GM04503 (cell line): ENCODE results near the gene RNASEH2C.
"Not testable (repeated sequence)": the region's sequence is repeated elsewhere in the genome, so short reads cannot be mapped to it uniquely, and the experiment has no call there.

Experiments
- DNase-seq: peaks from one replicate; pipeline ENCODE4 v3.0.0-alpha.2; 2012; ENCODE audit warnings: low read depth

RNASEH2C gene

DNA sequence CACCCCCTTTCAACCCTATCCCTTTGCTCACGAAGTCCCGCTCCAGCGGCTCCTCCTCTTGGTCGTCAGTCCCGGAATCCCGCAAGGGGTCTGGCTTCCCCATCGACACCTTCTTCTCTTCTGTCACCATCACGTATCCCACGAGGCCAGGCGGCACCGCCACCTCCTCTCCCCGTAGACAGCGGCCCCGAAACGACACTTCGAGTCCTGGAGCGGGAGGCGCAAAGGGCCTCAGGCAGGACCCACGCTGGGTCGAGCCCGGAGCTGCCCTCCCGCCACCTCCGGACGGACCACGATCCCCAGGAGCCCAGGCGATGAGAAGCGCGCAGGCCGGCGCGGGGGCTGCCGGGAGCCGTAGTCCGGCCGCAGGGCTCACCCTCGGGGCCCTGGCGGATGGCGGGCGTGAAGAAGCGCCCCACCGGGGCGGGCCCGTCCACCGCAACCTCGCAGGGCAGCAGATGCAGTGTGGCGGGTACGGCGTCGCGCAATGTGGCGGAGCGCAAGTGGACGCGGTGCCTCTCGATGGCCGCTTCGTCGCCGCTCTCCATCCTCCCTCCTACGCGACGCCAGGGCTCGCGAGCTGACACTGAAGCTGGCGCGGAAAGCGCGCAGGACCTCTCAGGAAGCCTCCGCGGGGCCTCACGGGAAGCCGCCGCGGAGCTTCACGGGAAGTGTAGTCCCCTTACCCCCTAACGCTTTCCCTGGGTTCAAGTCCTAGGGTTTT lies at the start of gene RNASEH2C:
Gene RNASEH2C, minus strand, starts transcription at position 588 of the 724 bp plus-strand sequence. Its CDS starts 40 bp downstream, at position 548.
- DNase-seq, result peak; percentile 45

DNA sequence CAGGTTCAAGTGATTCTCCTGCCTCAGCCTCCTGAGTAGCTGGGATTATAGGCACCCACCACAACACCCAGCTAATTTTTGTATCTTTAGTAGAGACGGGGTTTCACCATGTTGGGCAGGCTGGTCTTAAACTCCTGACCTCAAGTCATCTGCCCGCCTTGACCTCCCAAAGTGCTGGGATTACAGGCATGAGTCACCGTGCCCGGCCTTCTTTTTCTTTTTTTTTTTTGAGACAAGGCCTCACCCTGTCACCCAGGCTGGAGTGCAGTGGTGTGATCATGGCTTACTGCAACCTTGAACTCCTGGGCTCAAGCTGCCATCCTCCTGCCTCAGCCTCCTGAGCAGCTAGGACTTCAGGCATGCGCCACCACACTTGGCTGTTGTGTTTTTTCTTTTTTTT lies 47.2 kb upstream of the RNASEH2C start:
- DNase-seq, result not testable (repeated sequence)

DNA sequence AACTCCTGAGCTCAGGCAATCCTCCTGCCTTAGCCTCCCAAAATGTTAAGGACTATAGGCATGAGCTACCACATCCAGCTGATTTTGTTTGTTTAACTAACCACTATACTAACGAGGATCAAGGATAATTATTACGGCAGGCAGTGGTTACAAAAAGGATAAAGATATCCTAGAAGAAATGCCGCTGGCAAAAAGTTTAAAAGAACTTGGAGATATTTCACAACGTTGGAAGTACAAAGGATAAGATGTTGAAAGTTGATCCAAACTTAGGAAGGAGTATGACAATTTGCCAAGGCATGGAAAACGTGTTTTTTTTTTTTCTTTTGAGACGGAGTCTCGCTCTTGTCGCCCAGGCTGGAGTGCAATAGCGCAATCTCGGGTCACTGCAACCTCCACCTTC lies 46.8 kb upstream of the RNASEH2C start:
- DNase-seq, result no peak

DNA sequence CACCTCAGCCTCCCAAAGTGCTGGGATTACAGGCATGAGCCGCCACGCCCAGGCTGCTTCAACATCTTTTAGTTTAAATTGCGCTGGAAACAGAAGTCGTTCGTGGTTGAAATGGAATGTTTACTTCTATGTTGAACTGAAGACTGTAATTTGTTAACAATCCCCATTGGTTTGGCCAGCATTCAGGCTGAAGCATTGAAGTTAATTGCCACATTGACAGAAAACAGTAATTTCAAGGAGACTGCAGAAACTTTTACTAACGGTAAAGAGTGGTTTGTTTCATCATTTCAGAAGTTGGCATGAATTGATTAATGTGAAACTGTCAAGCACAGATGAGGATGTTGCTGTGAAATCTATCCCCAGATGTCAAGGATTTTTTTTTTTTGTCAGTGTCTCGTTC lies 45.9 kb upstream of the RNASEH2C start:
- peak; percentile 70 for DNase-seq

DNA sequence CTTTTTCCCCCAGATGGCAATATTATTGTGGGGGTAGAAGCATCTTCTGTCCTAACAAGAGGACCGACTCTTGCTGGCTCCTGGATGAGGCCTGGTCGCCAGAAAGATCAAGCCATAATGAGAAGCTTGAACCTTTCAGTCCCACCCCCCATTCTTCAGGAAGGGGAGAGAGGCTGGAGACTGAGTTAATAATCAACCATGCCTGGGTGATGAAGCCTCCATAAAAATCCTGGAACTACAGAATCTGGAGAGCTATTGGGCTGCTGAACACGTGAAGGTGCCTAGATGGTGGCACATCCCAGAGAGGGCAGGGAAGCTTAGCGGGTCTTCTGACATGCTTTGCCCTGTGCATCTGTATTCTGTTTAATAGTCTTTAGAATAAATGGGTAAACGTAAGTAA lies 43.8 kb upstream of the RNASEH2C start:
- no peak for DNase-seq

DNA sequence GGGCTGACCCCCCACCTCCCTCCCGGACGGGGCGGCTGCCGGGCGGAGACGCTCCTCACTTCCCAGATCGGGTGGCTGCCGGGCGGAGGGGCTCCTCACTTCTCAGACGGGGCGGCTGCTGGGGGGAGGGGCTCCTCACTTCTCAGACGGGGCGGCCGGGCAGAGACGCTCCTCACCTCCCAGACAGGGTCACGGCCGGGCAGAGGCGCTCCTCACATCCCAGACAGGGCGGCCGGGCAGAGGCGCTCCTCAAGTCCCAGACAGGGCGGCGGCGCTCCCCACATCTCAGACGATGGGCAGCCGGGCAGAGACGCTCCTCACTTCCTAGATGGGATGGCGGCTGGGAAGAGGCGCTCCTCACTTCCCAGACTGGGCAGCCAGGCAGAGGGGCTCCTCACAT lies 42.2 kb upstream of the RNASEH2C start:
- DNase-seq, result not testable (repeated sequence)

DNA sequence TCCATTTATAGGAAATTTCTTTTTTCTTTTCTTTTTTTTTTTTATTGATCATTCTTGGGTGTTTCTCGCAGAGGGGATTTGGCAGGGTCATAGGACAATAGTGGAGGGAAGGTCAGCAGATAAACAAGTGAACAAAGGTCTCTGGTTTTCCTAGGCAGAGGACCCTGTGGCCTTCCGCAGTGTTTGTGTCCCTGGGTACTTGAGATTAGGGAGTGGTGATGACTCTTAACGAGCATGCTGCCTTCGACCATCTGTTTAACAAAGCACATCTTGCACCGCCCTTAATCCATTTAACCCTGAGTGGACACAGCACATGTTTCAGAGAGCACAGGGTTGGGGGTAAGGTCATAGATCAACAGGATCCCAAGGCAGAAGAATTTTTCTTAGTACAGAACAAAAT lies 41.6 kb upstream of the RNASEH2C start:
- DNase-seq, result not testable (repeated sequence)

DNA sequence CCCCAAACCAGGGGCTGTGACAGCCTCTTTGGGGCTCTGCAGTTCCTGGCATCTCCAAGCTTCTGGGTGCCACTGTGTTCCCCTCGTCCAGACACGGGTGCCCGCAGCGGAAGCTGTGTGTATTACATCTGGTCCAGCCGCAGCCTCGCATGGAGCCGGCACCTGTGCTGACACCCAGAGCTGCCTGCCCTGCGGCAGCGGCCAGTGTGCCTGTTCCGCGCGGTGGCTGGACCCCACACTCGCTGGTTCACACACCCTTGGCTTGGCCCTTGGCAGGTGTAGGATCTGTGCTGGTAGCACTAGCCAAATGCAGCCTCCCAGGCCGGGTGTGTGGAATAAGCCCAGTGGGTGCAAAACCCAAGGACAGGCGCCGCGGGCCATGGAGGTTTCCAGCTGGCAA lies 24.5 kb upstream of the RNASEH2C start:
- no peak for DNase-seq

DNA sequence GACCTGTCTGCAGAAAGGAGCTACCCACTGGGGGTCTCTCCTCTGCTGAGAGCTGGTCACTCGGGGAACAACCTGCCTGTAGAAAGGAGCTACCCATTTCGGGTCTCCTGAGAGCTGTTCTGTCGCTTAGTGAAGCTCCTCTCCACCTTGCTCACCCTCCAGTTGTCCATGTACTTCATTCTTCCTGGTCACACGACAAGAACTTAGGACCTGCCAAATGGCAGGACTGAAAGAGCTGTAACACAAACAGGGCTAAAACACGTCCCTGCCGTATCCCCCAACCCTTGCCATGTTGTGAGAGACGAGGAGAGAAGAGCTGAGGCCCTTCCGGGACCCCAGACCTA lies 24.1 kb upstream of the RNASEH2C start:
- DNase-seq, result no peak

DNA sequence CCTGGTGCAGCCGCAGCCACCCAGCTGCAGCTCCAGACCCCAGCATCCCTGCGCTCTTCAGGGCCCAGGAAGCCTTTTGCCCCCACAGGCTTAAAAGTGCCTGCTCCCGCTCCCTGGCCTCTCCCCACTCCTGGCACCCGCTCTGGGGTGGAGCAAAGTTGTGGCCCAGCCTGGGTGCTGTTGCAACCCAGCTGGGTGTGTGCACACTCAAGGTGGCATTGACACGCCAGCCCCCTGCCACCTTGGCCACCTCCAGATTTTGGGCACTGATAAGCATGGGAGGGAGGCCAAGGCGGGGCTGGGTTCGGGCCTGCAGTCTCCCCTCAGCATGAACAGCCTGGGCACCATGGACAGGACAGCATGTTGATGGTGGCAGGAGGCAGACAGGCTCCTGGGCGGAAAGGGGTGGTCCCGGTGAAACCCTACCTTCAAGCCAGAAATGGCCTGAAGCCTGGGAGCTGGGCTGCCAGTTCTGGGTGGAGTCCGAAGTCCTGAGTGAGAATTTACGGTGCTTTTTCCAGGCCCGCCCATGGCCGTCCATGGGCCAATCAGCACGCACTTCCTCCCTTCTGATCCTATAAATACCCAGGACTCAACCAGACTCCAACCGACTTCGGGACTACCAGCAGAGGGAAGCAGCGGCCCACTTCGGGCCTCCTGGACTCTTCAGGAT lies 23.6 kb upstream of the RNASEH2C start:
- DNase-seq, result no peak

DNA sequence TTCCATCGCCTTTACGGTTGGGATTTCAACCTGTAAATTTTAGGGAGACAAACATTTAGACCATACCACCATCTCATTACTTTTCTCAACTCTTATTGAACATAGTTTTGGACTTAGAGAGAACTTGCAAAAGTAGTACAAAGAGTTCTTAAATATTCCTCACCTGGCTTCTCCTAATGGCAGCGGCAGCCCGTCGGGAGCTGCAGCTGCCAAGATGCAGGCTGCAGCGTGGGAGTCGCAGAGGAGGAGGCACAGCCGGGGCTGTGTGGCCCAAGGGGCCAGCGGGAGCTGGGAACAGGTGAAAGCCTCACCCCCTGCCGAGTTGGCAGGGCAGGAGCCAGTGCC lies 23.1 kb upstream of the RNASEH2C start:
- no peak for DNase-seq

DNA sequence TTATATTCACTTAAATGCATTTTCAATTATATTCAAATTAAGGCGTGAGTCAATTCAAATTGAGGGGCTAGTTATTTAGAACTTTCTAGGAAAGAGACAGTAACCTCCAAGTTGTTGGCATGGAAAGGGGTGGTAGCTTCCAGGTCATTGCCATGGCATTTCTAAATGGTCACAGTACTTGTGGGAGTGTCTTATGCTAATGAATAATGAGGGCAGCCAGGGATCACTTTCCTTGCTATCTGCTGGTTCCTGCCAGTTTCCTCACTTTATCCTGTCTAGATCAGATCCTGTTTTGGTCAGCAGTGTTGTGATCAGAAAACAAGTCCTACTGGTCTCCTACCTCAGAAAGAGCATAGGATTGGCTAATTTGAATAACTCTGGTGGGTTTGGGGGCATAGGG lies 21.8 kb upstream of the RNASEH2C start:
- DNase-seq, result no peak

DNA sequence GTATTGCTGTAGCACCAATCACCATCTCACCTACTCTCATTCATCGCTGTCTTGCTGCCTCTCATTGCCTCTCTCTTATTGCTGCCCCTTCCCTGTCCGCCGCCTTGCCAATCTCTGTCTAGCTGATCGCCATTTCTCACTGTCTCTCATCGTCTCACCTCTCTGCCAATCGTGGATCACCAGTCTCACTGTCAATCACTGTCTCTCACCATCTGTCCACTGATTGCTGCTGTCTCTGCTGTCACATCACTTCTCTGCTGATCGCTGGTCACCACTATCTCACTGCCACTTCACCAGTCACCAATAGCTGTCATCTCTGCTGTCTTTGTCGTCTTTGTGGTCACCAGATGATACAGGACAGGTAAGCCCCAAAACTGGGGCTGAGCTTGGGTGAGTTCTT lies 20.6 kb upstream of the RNASEH2C start:
- no peak for DNase-seq

DNA sequence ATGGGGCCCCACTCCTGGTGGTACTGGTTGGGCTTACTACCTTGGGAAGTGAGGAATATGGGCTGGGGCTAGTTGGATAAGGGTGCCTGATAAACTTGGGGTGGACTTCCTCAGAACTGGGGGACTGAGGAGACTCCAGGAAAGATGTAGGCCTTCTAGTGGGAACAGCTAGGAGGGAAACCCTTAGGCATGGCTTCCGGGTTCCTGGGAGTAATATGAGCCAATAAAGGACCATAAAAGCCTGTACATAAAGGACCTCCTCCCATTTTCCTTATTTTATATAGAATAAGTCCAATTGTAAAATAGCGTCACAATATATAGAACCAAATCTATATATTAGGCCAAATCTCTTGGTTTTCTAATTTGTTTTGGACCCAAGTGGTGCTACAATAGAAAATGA lies 18.4 kb upstream of the RNASEH2C start:
- no peak for DNase-seq

DNA sequence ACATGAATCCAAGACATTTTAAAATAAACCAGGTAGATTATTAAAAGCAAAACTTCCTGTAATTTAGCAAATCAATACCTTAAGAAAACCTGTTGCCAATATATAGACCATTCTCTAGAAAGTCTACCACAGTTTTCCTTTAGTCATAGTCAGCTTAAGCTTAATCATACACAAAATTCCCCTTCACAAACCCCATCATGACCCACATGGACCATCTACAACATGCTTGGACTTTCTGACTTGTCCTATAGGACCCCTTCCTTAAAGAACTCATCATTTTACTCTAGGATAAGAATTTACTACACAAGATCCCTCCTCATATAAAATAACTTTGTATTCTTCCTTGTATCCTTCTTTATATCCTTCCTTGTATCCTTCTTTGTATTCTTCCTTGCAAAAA lies 16.2 kb upstream of the RNASEH2C start:
- DNase-seq, result no peak

DNA sequence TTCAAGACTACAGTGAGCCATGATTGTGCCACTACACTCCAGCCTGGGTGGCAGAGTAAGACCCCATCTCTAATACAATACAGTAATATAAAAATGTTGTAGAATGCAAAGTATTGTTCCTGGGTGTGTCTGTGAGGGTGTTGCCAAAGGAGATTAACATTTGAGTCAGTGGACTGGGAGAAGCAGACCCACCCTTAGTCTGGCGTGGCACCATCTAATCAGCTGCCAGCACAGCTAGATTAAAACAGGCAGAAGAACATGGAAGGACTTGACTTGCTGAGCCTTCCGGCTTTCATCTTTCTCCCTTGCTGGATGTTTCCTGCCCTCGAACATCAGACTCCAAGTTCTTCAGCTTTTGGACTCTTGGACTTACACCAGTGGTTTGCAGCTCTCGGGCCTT lies 14.5 kb upstream of the RNASEH2C start:
- not testable (repeated sequence) for DNase-seq

DNA sequence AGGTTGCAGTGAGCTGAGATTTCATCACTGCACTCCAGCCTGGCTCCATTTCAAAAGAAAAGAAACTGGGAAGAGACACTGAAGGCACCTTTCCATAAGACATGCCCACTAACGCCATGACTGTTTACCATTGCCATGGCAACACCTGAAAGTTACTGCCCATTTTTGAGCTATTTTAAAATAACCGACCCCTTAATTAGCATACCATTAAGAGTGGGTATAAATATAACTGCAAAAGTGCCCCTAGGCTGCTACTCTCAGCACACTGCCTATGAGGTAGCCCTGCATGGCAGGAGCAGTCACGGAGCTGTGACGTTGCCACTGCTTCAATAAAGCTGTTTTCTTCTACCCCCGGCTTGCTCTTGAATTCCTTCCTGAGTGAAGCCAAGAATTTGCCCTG lies 9.9 kb upstream of the RNASEH2C start:
- DNase-seq, result no peak

DNA sequence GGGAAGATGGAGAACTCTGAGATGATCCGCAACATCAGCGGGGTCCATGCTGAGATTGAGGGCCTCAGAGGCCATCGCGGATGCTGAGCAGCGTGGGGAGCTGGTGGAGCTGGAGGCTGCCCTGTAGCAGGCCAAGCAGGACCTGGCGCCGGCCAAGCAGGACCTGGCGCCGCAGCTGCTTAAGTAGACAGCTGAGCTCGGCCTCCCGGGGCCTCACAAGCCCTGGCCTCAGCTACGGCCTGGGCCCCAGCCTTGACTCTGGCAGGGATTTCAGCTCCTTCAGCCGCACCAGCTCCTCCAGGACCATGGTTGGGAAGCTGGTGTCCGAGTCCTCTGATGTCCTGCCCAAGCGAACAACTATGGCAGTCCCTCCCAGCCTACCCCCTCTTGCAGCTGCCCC lies 7.3 kb upstream of the RNASEH2C start:
- DNase-seq, result no peak

DNA sequence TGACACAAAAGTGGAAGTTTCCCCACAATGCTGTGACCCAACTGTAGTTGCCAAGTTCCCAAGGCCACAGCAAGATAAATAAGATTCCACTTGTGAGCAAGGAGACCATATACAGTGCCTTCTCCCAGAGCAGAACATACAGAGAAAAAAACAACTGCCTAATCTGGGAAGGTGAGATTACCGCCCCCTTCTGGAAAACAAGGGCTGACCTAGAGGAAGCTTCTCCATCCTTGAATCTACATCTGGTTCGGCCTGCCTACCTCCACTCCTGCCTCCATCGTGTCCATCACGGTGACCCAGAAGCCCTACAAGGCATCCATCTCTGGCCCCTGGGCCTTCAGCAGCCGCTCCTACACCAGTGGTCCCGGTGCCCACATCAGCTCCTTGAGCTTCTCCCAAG lies 6.1 kb upstream of the RNASEH2C start:
- no peak for DNase-seq

DNA sequence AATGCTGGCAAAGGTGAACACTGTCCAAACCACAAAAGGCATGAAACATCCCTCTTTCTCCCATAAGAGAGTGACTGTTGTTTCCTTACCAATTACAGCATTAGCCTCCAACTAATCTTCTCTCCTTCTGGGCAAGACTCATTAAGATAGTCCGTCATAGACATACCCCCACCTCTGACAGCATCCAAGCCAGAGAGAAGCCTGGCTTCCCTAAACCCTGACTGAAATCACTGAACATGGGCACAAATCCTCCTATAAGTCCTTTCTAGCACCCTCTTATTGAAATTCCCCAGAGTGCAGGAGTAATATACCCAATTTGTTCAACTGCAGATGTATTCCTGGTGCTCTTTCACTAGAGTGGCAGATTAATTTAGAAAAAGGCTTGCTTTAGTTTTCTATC lies 1.7 kb upstream of the RNASEH2C start:
- no peak for DNase-seq

DNA sequence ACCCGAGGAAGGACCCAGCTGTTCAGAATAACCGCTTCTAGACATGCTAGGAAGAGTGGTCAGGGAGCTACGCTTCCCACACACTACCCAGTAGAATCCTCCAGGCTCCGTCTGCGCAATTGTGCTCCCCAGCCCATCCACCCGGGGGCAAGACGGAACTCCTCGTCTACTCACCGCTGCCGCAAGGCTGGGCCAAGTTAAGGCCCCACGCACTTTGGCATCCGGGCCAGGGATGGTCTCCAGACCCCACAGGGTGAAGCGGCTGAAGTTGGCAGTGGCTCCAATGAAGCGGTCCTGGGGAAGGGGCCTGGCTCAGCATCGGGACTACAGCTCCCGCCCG lies 757 bp downstream of the RNASEH2C start:
- no peak for DNase-seq

DNA sequence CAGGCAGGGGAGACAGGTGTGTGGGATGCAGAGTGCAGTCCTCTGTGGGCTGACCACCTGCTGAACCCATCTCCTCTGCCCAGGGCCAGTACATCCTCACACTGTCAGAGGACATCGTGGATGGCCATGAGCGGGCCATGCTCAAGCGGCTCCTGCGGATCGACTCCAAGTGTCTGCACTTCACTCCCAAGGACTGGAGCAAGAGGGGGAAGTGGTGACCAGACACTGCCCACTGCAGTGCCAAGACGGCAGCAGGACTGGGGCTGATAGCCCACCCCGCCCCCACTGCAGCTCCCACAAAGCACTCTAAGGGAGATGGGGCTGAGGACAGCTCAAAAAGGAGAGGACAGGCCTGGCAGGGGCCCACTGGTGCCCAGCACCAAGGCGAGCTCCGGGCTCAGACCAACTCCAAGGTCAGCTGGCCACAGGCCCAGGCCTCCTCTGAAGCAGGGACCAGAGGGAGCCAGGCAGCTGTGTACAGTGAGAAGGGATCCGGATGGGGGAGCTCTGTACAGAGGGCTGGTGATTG lies 1.6 kb downstream of the RNASEH2C start:
- no peak for DNase-seq

DNA sequence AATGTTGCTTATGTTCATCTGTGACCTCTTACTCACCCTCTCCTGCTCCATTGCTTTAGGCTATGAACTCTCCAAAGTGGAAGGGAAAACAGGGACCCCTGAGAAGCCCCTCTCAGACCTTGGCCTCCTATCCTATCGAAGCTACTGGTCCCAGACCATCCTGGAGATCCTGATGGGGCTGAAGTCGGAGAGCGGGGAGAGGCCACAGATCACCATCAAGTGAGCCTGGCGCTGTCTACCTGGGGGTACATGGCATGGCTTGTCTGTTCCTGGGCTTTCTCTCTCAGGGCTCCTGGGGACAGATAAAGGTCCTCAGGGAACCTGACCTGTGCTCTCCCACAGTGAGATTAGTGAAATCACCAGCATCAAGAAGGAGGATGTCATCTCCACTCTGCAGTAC lies 2.1 kb downstream of the RNASEH2C start:
- DNase-seq, result no peak

DNA sequence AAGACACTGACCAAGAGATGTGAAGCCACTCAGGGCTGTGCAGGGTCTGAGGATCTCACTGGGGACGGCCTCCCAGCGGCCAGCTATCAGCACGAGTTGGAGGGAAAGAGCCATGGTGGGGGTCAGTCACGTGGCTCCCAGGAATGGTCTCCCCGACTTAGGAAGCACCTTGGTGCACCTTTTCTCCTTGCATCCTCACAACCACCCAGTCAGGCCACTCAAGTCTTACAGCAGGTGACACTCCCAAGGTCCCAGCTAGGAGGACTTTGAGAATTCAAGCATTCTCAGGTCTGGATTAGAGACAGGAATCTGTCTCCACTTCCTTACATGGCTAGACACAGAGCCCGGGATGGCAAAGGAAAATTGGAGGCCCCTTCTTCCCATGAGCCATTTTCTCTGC lies 2.7 kb downstream of the RNASEH2C start:
- DNase-seq, result no peak
